Tibial artery (tissue), 4 donors: ENCODE data around the gene ASIC2.

Experiments
- DNase-seq, 2 donors: peaks; one replicate each; pipeline ENCODE4 v3.0.0-alpha.2; 2019
- H3K27ac ChIP-seq, 2 donors: fragments of 200-600 bp; sonication (generic) in 1 of 2; 1 replicate in 1 of 2; 2 replicates in 1 of 2; pipeline ENCODE4 v1.5.1; 2018 to 2019; ENCODE audit warnings: mild to moderate bottlenecking in 1 of 2
- H3K27me3 ChIP-seq, 2 donors: fragments of 200-600 bp; sonication (generic) in 1 of 2; one replicate each; pipeline versions ENCODE4 v1.5.1 to v1.6.0; 2016 to 2019
- H3K36me3 ChIP-seq, 3 donors: fragments of 200-600 bp; sonication (generic) in 2 of 3; one replicate each; pipeline ENCODE4 v1.5.1; 2016 to 2019; ENCODE audit warnings: mild to moderate bottlenecking in 2 of 3
- H3K4me1 ChIP-seq, 4 donors: fragments of 200-600 bp; sonication (generic) in 2 of 4; 1 replicate in 3 of 4; 2 replicates in 1 of 4; pipeline ENCODE4 v1.5.1; 2016 to 2019
- H3K4me3 ChIP-seq, 2 donors: fragments of 200-600 bp; sonication (generic) in 1 of 2; 1 replicate in 1 of 2; 2 replicates in 1 of 2; pipeline ENCODE4 v1.5.1; 2018 to 2019; ENCODE audit warnings: mild to moderate bottlenecking in 2 of 2
- H3K9me3 ChIP-seq, 3 donors: fragments of 200-600 bp; sonication (generic) in 1 of 3; one replicate each; pipeline ENCODE4 v1.5.1; 2016 to 2019
- CTCF ChIP-seq, 2 experiments: fragments of 200-600 bp in 1 of 2; fragments of 450-650 bp in 1 of 2; IDR thresholded peaks; one replicate each; pipeline ENCODE4 v1.5.1; 2017 to 2019; ENCODE audit warnings: antibody characterized with exemption in 2 of 2, mild to moderate bottlenecking in 1 of 2, moderate library complexity in 1 of 2
- intact Hi-C: fragments of 100-400 bp; cut with DNase I; formaldehyde crosslinking; loops from one replicate; pipeline ENCODE4 v1.15.0; 2023; ENCODE audit warnings: low total_unique reads

Gene ASIC2

GRCh38 chr17:33330877-33331276, 37.8 kb upstream of the ASIC2 start:
- Histone ChIP-seq H3K36me3 (no peaks in the 10 kb centered on the region), H3K27me3 (peaks cover 0 to 3% of the 10 kb centered on the region in 2 donors), H3K4me3 (no peak overlapping the region), H3K27ac (no peak overlapping the region), H3K9me3 (no peaks in the 10 kb centered on the region), H3K4me1 (no peaks in the 10 kb centered on the region)
- no peak for TF ChIP-seq CTCF (IDR thresholded peaks at IDR 0.05)
- intact Hi-C loops, result no loop called here
- no peak for DNase-seq

GRCh38 chr17:33328129-33328528, 35.0 kb upstream of the ASIC2 start:
- Histone ChIP-seq H3K27me3 (peaks cover 0 to 3% of the 10 kb centered on the region in 2 donors), H3K36me3 (no peaks in the 10 kb centered on the region), H3K4me1 (no peaks in the 10 kb centered on the region), H3K9me3 (no peaks in the 10 kb centered on the region), H3K27ac (no peak overlapping the region), H3K4me3 (no peak overlapping the region)
- no peak for TF ChIP-seq CTCF (IDR thresholded peaks at IDR 0.05)
- intact Hi-C loops, result no loop called here
- DNase-seq, result no peak

- no peaks in the 10 kb centered on the region for H3K9me3 ChIP-seq
- H3K4me3 ChIP-seq, result no peak overlapping the region
- H3K4me1 ChIP-seq, result no peaks in the 10 kb centered on the region
- DNase-seq, result no peak
- H3K27ac ChIP-seq, result no peak overlapping the region
- no peak for TF ChIP-seq CTCF (IDR thresholded peaks at IDR 0.05)
- peaks cover 0 to 6% of the 10 kb centered on the region in 2 donors for H3K27me3 ChIP-seq
- no peaks in the 10 kb centered on the region for H3K36me3 ChIP-seq
- intact Hi-C loops, result no loop called here
Measured at GRCh38 chr17:33324736-33325135, 31.6 kb upstream of the ASIC2 start.

- DNase-seq, result no peak
- Histone ChIP-seq H3K4me3 (no peak overlapping the region), H3K4me1 (no peaks in the 10 kb centered on the region), H3K36me3 (no peaks in the 10 kb centered on the region), H3K27ac (no peak overlapping the region), H3K27me3 (peaks cover 0 to 17% of the 10 kb centered on the region in 2 donors), H3K9me3 (no peaks in the 10 kb centered on the region)
- intact Hi-C loops, result no loop called here
- no peak for TF ChIP-seq CTCF (IDR thresholded peaks at IDR 0.05)
Measured at GRCh38 chr17:33322063-33322462, 29.0 kb upstream of the ASIC2 start.

- no peak for DNase-seq
- H3K9me3 ChIP-seq, result no peaks in the 10 kb centered on the region
- no peak overlapping the region for H3K4me3 ChIP-seq
- no peak overlapping the region for H3K27ac ChIP-seq
- peaks cover 0 to 19% of the 10 kb centered on the region in 2 donors for H3K27me3 ChIP-seq
- H3K36me3 ChIP-seq, result no peaks in the 10 kb centered on the region
- TF ChIP-seq CTCF (IDR thresholded peaks at IDR 0.05), result no peak
- intact Hi-C loops, result no loop called here
- no peaks in the 10 kb centered on the region for H3K4me1 ChIP-seq
Measured at GRCh38 chr17:33318241-33318640, 25.1 kb upstream of the ASIC2 start.

- H3K27ac ChIP-seq, result no peak overlapping the region
- H3K4me1 ChIP-seq, result no peaks in the 10 kb centered on the region
- no peak for TF ChIP-seq CTCF (IDR thresholded peaks at IDR 0.05)
- no peak overlapping the region for H3K4me3 ChIP-seq
- no peaks in the 10 kb centered on the region for H3K36me3 ChIP-seq
- H3K27me3 ChIP-seq, result peaks cover 0 to 25% of the 10 kb centered on the region in 2 donors
- no peak for DNase-seq
- intact Hi-C loops, result no loop called here
- no peaks in the 10 kb centered on the region for H3K9me3 ChIP-seq
Measured at GRCh38 chr17:33316746-33317145, 23.7 kb upstream of the ASIC2 start.
